HG02884 (cell line): ENCODE results near the gene MAPK8.

ENCODE experiments used
- ATAC-seq: cut with Tn5 transposase; IDR thresholded peaks from one replicate; pipeline ENCODE4 v1.9.1; 2021; ENCODE audit warnings: mild to moderate bottlenecking, moderate library complexity; ENCODE audit not compliant: unreplicated experiment

MAPK8 gene

GRCh38 chr10:48472501-48473069, 166.1 kb downstream of the MAPK8 start:
- no peak for ATAC-seq

- ATAC-seq: no peak
These were observed 167.2 kb downstream of the MAPK8 start for GRCh38 chr10:48473704-48474103.

GRCh38 chr10:48474765-48475365, 168.4 kb downstream of the MAPK8 start:
- no peak for ATAC-seq

GRCh38 chr10:48475943-48476278, 169.4 kb downstream of the MAPK8 start:
- no peak for ATAC-seq

DNA sequence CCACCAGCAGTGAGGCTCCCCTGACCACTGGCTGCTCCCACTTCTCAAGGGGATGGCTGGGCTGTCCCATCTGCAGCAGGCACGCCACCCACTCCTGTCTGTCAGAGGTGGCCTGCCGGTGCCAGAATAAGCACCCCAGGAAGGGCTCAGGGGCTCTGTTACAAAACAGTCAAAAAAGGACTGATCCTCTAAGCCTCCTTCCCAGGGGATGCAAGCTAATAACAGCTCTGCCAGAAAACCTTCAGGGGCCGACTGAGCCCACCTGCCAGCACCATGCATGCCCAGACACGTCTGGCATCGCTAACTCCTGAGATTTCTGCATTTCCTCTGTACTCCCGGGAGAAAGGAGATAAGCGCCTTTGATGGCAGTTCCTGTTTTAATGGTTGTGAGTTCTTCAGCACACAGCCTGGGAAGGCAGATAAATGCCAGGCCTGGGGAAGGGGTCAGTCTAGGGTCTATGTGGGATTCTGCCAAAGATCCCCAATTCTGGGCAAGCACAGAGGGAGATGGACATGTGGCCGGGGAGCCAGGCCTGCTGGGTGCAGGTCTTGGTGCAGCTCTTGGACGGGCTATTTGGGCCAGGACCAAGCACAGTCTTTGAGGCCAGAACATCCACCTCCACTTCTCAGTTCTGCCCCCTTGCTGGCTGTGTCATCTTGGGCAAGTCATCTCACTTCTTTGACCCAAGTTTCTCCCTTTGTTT, 170.0 kb downstream of the MAPK8 start:
- no peak for ATAC-seq

DNA sequence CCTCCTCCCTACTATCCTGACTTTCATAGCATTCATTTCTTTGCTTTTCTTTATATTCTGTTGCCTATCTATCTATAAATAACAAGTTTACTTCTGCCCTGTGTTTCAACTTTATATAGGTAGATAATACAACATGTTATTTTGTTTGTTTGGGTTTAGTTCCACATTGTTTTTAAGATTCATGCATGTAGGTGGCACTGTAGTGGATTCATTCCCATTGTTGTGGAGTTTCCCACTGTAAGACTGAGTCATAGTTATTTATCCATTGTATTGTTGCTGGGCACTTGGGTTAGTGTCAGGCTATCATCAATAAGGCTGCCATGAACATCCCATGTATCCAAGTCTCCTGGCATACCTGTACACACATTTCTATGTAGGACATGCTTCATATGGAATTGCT, 170.7 kb downstream of the MAPK8 start:
- ATAC-seq: no peak

- no peak for ATAC-seq
These were observed 171.1 kb downstream of the MAPK8 start for GRCh38 chr10:48477616-48478015.

- no peak for ATAC-seq
These were observed 172.0 kb downstream of the MAPK8 start for GRCh38 chr10:48478469-48478868.

GRCh38 chr10:48478980-48479811, 172.7 kb downstream of the MAPK8 start:
- ATAC-seq: no peak

GRCh38 chr10:48480397-48481374, 174.2 kb downstream of the MAPK8 start:
- ATAC-seq: no peak

DNA sequence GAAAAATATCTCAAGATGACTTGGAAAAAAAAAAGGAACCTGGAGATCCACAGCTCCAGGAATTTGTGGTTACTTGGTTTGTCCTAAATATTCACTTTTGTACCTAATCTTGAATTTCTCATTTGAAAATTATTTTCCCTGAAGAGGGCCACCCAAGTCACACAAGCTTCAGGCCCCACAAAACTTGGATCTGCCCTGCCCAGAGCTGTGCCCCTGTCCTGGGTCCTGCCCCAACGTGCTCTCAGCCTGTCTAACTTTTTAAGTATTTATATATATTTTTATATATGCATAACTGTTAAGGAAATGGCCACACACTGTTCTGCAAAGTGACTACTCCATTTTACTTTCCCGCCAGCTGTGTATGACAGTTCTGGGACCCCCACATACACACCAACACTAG, 174.9 kb downstream of the MAPK8 start:
- no peak for ATAC-seq

GRCh38 chr10:48482207-48482606, 175.7 kb downstream of the MAPK8 start:
- ATAC-seq: no peak

DNA sequence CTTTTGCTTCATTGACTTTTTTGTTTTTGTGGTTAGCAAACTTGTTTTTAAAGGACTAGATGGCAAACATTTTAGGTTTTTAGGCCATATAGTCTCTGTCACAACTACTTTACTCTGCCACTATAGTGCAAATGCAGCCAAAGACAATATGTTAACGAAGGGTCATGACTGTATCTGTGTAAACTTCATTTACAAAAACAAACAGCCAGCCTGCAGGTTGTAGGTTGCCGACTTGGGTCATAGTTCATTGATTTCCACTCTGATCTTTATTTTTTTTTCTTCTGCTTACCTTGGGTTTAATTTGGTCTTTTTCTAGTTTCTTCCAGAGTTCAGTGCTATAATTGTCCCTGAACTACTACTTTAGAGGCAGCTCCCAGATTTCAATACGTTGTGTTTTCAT, 178.4 kb downstream of the MAPK8 start:
- no peak for ATAC-seq

GRCh38 chr10:48485711-48486110, 179.2 kb downstream of the MAPK8 start:
- ATAC-seq: no peak

GRCh38 chr10:48487244-48487643, 180.8 kb downstream of the MAPK8 start:
- no peak for ATAC-seq
